Measurements from ENCODE around the gene LUZP2.

- TF ChIP-seq CTCF (IDR thresholded peaks at IDR 0.05): no peak
- TF ChIP-seq POLR2AphosphoS5 (IDR thresholded peaks at IDR 0.05): no peak
- TF ChIP-seq POLR2A (IDR thresholded peaks at IDR 0.05): no peak
Observed at GRCh38 chr11:25068451-25068850, 571.6 kb downstream of the LUZP2 start.
